IMR-90 (cell line): ENCODE results near the gene DNM3. TPM values are rescaled to one million over a fixed set of nuclear protein-coding genes. Genes with fewer than 3 reads are reported as not detected.
A peak's percentile ranks its signal among the peaks of the same experiment; 100 is the strongest.

ENCODE experiments used
- ATAC-seq: fragments of 200-7000 bp; cut with Tn5 transposase; 2 replicates; pipeline ENCODE4 v1.9.1; 2020; ENCODE audit warnings: low read depth, mild to moderate bottlenecking, moderate library complexity
- BruUV-seq: library from RNA; stranded (reverse); fragments of 400-500 nt; replicated peaks from 2 replicates; lab custom pipeline; 2021; lab: Mats Ljungman, UMichigan
- CTCF ChIA-PET: fragments of 300-600 bp; formaldehyde crosslinking; extraction: SDS; loops from one replicate; lab custom pipeline; 2021; ENCODE audit warnings: antibody characterized with exemption; lab: Yijun Ruan, JAX
- POLR2A ChIA-PET: fragments of 300-600 bp; sonication (Branson Sonifier 250); formaldehyde crosslinking; loops from one replicate; lab custom pipeline; 2022; ENCODE audit warnings: antibody characterized with exemption; ENCODE audit not compliant: unreplicated experiment; lab: Charles Lee
- DNase-seq: peaks from one replicate; pipeline ENCODE4 v3.0.0; 2013
- H2AFZ ChIP-seq: replicated peaks from 2 replicates; pipeline ENCODE3; 2013; ENCODE audit warnings: low read length, mild to moderate bottlenecking; ENCODE audit not compliant: poor library complexity
- H2AK5ac ChIP-seq: 2 replicates; pipeline ENCODE4 v1.6.1; 2013; ENCODE audit warnings: low read depth, low read length, inconsistent platforms
- H2AK9ac ChIP-seq: replicated peaks from 2 replicates; pipeline ENCODE3; 2013; ENCODE audit warnings: mild to moderate bottlenecking, low read depth, low read length, moderate library complexity; ENCODE audit not compliant: poor library complexity
- H2BK120ac ChIP-seq: 2 replicates; pipeline ENCODE4 v1.6.1; 2013; ENCODE audit warnings: low read depth, low read length, inconsistent platforms
- H2BK15ac ChIP-seq: 3 replicates; pipeline ENCODE4 v1.6.1; 2013; ENCODE audit warnings: low read depth, low read length, inconsistent platforms
- H2BK20ac ChIP-seq: 2 replicates; pipeline ENCODE4 v1.6.1; 2013; ENCODE audit warnings: low read depth, mild to moderate bottlenecking, inconsistent platforms, low read length, moderate library complexity
- H2BK5ac ChIP-seq: 2 replicates; pipeline ENCODE4 v1.6.1; 2013; ENCODE audit warnings: mild to moderate bottlenecking, low read depth, low read length, inconsistent platforms; ENCODE audit not compliant: poor library complexity, severe bottlenecking
- H3K14ac ChIP-seq: replicated peaks from 2 replicates; pipeline ENCODE4 v1.6.1; 2013; ENCODE audit warnings: low read depth, low read length, inconsistent platforms
- H3K18ac ChIP-seq: 2 replicates; pipeline ENCODE4 v1.6.1; 2013; ENCODE audit warnings: low read depth, low read length, control low read depth
- H3K23ac ChIP-seq: 2 replicates; pipeline ENCODE4 v1.6.1; 2013; ENCODE audit warnings: low read depth, low read length, inconsistent platforms
- H3K27ac ChIP-seq: 2 replicates; pipeline ENCODE4 v1.5.1; 2013; ENCODE audit warnings: mild to moderate bottlenecking, control low read depth, low read length; ENCODE audit not compliant: insufficient read depth
- H3K27me3 ChIP-seq: 2 replicates; pipeline ENCODE4 v1.6.1; 2013; ENCODE audit warnings: low read length; ENCODE audit not compliant: control insufficient read depth, insufficient read depth
- H3K36me3 ChIP-seq: 2 replicates; pipeline ENCODE4 v1.6.1; 2013; ENCODE audit warnings: low read length, mixed read lengths; ENCODE audit not compliant: control insufficient read depth, insufficient read depth
- H3K4ac ChIP-seq: 2 replicates; pipeline ENCODE4 v1.6.1; 2013; ENCODE audit warnings: low read depth, low read length, inconsistent platforms
- H3K4me1 ChIP-seq: 2 replicates; pipeline ENCODE4 v1.6.1; 2013; ENCODE audit warnings: low read length, mixed read lengths; ENCODE audit not compliant: control insufficient read depth, insufficient read depth
- H3K4me2 ChIP-seq: 2 replicates; pipeline ENCODE4 v1.6.1; 2013; ENCODE audit warnings: low read depth, mild to moderate bottlenecking, control low read depth, low read length, moderate library complexity
- H3K4me3 ChIP-seq: 2 replicates; pipeline ENCODE4 v1.5.1; 2013; ENCODE audit warnings: low read depth, mild to moderate bottlenecking, control low read depth, low read length, moderate library complexity; ENCODE audit not compliant: insufficient read depth
- H3K56ac ChIP-seq: 2 replicates; pipeline ENCODE4 v1.6.1; 2013; ENCODE audit warnings: low read length, inconsistent platforms; ENCODE audit not compliant: insufficient read depth; ENCODE audit errors: extremely low read depth
- H3K79me1 ChIP-seq, 2 experiments: 2 replicates each; pipeline ENCODE4 v1.6.1; 2013; ENCODE audit warnings: low read length in 2 of 2, inconsistent platforms in 1 of 2, low read depth in 1 of 2
- H3K9ac ChIP-seq: 2 replicates; pipeline ENCODE4 v1.6.1; 2013; ENCODE audit warnings: low read depth, low read length, control low read depth
- H3K9me1 ChIP-seq: 2 replicates; pipeline ENCODE4 v1.6.1; 2013; ENCODE audit warnings: low read length, inconsistent platforms; ENCODE audit not compliant: insufficient read depth
- H3K9me3 ChIP-seq: 2 replicates; pipeline ENCODE4 v1.6.1; 2013; ENCODE audit warnings: low read length; ENCODE audit not compliant: control insufficient read depth, insufficient read depth
- H4K20me1 ChIP-seq: 2 replicates; pipeline ENCODE4 v1.6.1; 2013; ENCODE audit warnings: low read length, inconsistent platforms; ENCODE audit not compliant: insufficient read depth
- H4K5ac ChIP-seq: 2 replicates; pipeline ENCODE4 v1.6.1; 2013; ENCODE audit warnings: mild to moderate bottlenecking, low read depth, low read length, control low read depth
- H4K8ac ChIP-seq, 2 experiments: 2 replicates each; pipeline ENCODE4 v1.6.1; 2013; ENCODE audit warnings: low read depth in 2 of 2, low read length in 2 of 2, control low read depth in 1 of 2, inconsistent platforms in 1 of 2
- H4K91ac ChIP-seq: 2 replicates; pipeline ENCODE4 v1.6.1; 2013; ENCODE audit warnings: low read depth, low read length, inconsistent platforms; ENCODE audit not compliant: insufficient read depth
- CEBPB ChIP-seq: IDR thresholded peaks from 2 replicates; pipeline ENCODE4 v1.6.1; 2012; ENCODE audit warnings: low read depth, low read length, improper control_type of control experiment
- CHD1 ChIP-seq: IDR thresholded peaks from 2 replicates; pipeline ENCODE4 v1.6.1; 2012; ENCODE audit warnings: low read depth, low read length, improper control_type of control experiment
- MAZ ChIP-seq: IDR thresholded peaks from 2 replicates; pipeline ENCODE4 v1.6.1; 2012; ENCODE audit warnings: low read depth, mild to moderate bottlenecking, low read length, improper control_type of control experiment, moderate library complexity, borderline replicate concordance
- RFX5 ChIP-seq: IDR thresholded peaks from 2 replicates; pipeline ENCODE4 v1.8.0; 2012; ENCODE audit warnings: low read depth, mild to moderate bottlenecking, low read length, moderate library complexity
- WGBS, 2 experiments: methylation state at CpG; one replicate each; pipeline versions ENCODE4 v1.1.5 to v1.1.7; 2013; ENCODE audit warnings: missing lambda C conversion rate in 2 of 2; ENCODE audit not compliant: insufficient read length in 1 of 2; ENCODE audit errors: extremely low coverage in 2 of 2; 5-methylcytosine and 5-hydroxymethylcytosine counted together
- dilution Hi-C: fragments of 300-500 bp; cut with HindIII; formaldehyde crosslinking; loops from one replicate; pipeline ENCODE4 v1.14.3; 2018; ENCODE audit warnings: low sequenced_read_pairs; ENCODE audit not compliant: unreplicated experiment
- in situ Hi-C: fragments of 300-500 bp; cut with MboI; formaldehyde crosslinking; loops from 3 replicates; pipeline ENCODE4 v1.14.3; 2019; ENCODE audit warnings: low sequenced_read_pairs, inconsistent platforms, mixed read lengths
- intact Hi-C: fragments of 100-400 bp; cut with micrococcal nuclease; formaldehyde crosslinking; loops from 2 replicates; pipeline ENCODE4 v1.10.0; 2022
- polyA plus RNA-seq, 3 experiments: library from polyadenylated mRNA; depleted of rRNA; stranded (reverse); fragments of >200 nt; gene quantifications; 2 replicates each; pipeline ENCODE4 v1.2.3, GENCODE V29; 2012; ENCODE audit warnings: low replicate concordance in 1 of 3
- total RNA-seq: library from RNA; depleted of rRNA; stranded (reverse); fragments of >200 nt; gene quantifications from 2 replicates; pipeline ENCODE4 v1.2.3, GENCODE V29; 2012
- TF ChIP-seq, protein P1 (sequence below): conservative IDR thresholded peaks from 2 replicates; pipeline ENCODE4 v1.5.1; 2012; ENCODE audit warnings: mild to moderate bottlenecking, low read depth, low read length, improper control_type of control experiment
- TF ChIP-seq, protein P2 (sequence below): fragments of 150-350 bp; IDR thresholded peaks from 2 replicates; pipeline ENCODE4 v1.6.1; 2016; ENCODE audit warnings: low read depth, mild to moderate bottlenecking, low read length, moderate library complexity, borderline replicate concordance

The DNM3 gene
- total and polyA plus RNA-seq, 2 of the 4 experiments (the other 2 are of a cell fraction), result 0.36 TPM

DNA sequence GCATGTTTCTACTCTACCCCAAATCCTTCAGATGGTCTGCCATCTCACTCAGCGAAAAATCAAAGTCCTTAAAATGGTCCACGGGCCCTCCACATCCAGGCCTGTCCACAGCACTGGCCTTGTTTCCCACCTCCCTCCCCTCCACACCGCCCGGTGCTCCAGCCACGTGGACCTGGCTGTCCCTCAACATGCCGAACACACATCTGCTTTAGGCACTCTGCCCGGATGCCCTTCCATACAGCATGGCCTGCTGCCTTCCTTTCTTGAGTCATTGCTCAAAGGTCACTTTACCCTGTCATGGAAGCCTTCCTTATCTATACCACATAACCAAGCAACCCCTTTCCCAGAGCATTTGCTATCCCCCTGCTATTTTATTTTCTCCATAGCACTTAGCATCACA lies 143.0 kb downstream of the DNM3 start:
- 59% methylated on average over 5 of the region's 7 CpGs; no CpG with 5 or more reads in 1 of the 2 experiments for WGBS, 2 experiments
- Histone ChIP-seq H2BK15ac (no peak overlapping the region), H3K27ac (no peak overlapping the region), H3K4me1 (no peaks in the 10 kb centered on the region), H2AK9ac (no peak overlapping the region), H4K20me1 (no peaks in the 10 kb centered on the region), H3K36me3 (no peaks in the 10 kb centered on the region), H2AFZ (peak overlapping the region; percentile 23), H3K9ac (no peak overlapping the region), H3K23ac (no peak overlapping the region), H4K8ac (no peak overlapping the region), H3K4me2 (no peak overlapping the region), H4K5ac (no peak overlapping the region), H2BK120ac (no peak overlapping the region), H3K14ac (no peak overlapping the region), H3K9me1 (no peaks in the 10 kb centered on the region), H3K4ac (no peak overlapping the region), H2BK5ac (no peak overlapping the region), H3K4me3 (no peak overlapping the region), H3K56ac (no peak overlapping the region), H4K91ac (no peak overlapping the region), H3K27me3 (peaks cover 2% of the 10 kb centered on the region; the same call in 1 of the 2 replicates), H3K9me3 (no peaks in the 10 kb centered on the region), H2BK20ac (no peak overlapping the region), H2AK5ac (no peak overlapping the region), H3K18ac (no peak overlapping the region), H3K79me1 (no peaks in the 10 kb centered on the region)
- ATAC-seq (no peak), DNase-seq (no peak)
- ChIA-PET POLR2A (no interaction called here), CTCF (interaction anchor here (0.6 to 6.2 kb wide), 10 partner anchors 13 to 339 kb away, joined by 3 to 138 read pairs (median 3); no protein-coding TSS in a partner anchor)
- in situ Hi-C loops, result loop anchor here (5.0 to 10.0 kb wide), 2 partner anchors 177 to 339 kb away; no protein-coding TSS in a partner anchor
- dilution Hi-C loops, result no loop called here
- intact Hi-C loops, result loop anchor here (5.0 kb wide), 2 partner anchors 242 to 497 kb away; partner anchors contain the start of genes PRRC2C and VAMP4
- TF ChIP-seq RFX5 (no peak), CHD1 (no peak), CEBPB (no peak), MAZ (no peak)
- TF ChIP-seq, protein P1, sequence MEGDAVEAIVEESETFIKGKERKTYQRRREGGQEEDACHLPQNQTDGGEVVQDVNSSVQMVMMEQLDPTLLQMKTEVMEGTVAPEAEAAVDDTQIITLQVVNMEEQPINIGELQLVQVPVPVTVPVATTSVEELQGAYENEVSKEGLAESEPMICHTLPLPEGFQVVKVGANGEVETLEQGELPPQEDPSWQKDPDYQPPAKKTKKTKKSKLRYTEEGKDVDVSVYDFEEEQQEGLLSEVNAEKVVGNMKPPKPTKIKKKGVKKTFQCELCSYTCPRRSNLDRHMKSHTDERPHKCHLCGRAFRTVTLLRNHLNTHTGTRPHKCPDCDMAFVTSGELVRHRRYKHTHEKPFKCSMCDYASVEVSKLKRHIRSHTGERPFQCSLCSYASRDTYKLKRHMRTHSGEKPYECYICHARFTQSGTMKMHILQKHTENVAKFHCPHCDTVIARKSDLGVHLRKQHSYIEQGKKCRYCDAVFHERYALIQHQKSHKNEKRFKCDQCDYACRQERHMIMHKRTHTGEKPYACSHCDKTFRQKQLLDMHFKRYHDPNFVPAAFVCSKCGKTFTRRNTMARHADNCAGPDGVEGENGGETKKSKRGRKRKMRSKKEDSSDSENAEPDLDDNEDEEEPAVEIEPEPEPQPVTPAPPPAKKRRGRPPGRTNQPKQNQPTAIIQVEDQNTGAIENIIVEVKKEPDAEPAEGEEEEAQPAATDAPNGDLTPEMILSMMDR, result no peak
- TF ChIP-seq, protein P2, sequence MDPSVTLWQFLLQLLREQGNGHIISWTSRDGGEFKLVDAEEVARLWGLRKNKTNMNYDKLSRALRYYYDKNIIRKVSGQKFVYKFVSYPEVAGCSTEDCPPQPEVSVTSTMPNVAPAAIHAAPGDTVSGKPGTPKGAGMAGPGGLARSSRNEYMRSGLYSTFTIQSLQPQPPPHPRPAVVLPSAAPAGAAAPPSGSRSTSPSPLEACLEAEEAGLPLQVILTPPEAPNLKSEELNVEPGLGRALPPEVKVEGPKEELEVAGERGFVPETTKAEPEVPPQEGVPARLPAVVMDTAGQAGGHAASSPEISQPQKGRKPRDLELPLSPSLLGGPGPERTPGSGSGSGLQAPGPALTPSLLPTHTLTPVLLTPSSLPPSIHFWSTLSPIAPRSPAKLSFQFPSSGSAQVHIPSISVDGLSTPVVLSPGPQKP, result no peak
- BruUV-seq, result no TSS peak
